Calu3 (cell line): ENCODE results near the gene KLHDC4. TPM values are rescaled to one million over a fixed set of nuclear protein-coding genes. Genes with fewer than 3 reads are reported as not detected.

Experiments used
- BruUV-seq: library from RNA; stranded (reverse); fragments of 400-500 nt; replicated peaks from 2 replicates; lab custom pipeline; 2021; lab: Mats Ljungman, UMichigan
- CTCF ChIA-PET: fragments of 300-600 bp; sonication (Branson Sonifier 250); formaldehyde crosslinking; loops from one replicate; lab custom pipeline; 2022; ENCODE audit warnings: antibody characterized with exemption; lab: Charles Lee
- DNase-seq: peaks from one replicate; pipeline ENCODE4 v3.0.0; 2022
- H3K27ac Mint-ChIP-seq: one replicate; pipeline ENCODE4 v1.8.0; 2022; ENCODE audit warnings: mixed read lengths; ENCODE audit not compliant: unreplicated experiment
- H3K27me3 Mint-ChIP-seq: one replicate; pipeline ENCODE4 v1.8.0; 2022; ENCODE audit warnings: mixed read lengths; ENCODE audit not compliant: unreplicated experiment
- H3K36me3 Mint-ChIP-seq: one replicate; pipeline ENCODE4 v1.8.0; 2022; ENCODE audit warnings: mild to moderate bottlenecking, moderate library complexity, mixed read lengths; ENCODE audit not compliant: insufficient read depth, unreplicated experiment
- H3K4me1 Mint-ChIP-seq: one replicate; pipeline ENCODE4 v1.8.0; 2022; ENCODE audit warnings: mild to moderate bottlenecking, low read depth, mixed read lengths; ENCODE audit not compliant: unreplicated experiment
- H3K4me3 Mint-ChIP-seq: one replicate; pipeline ENCODE4 v1.8.0; 2022; ENCODE audit warnings: mild to moderate bottlenecking, low read depth, moderate library complexity, mixed read lengths; ENCODE audit not compliant: unreplicated experiment
- H3K9me3 Mint-ChIP-seq: one replicate; pipeline ENCODE4 v1.8.0; 2022; ENCODE audit warnings: low read depth, mixed read lengths; ENCODE audit not compliant: unreplicated experiment
- intact Hi-C: fragments of 100-400 bp; cut with micrococcal nuclease; formaldehyde crosslinking; loops from one replicate; pipeline ENCODE4 v1.10.0; 2022; ENCODE audit not compliant: unreplicated experiment
- total RNA-seq: library from RNA; stranded (reverse); gene quantifications from 2 replicates; pipeline ENCODE4 v1.2.3, GENCODE V29; 2022
- TF ChIP-seq, protein P1 (sequence below): fragments of 200-600 bp; IDR thresholded peaks from one replicate; pipeline ENCODE4 v1.8.0; 2022; ENCODE audit warnings: antibody characterized with exemption; ENCODE audit not compliant: unreplicated experiment

Gene KLHDC4
- total RNA-seq, 1 experiment from 2014 or later: 106 TPM

DNA sequence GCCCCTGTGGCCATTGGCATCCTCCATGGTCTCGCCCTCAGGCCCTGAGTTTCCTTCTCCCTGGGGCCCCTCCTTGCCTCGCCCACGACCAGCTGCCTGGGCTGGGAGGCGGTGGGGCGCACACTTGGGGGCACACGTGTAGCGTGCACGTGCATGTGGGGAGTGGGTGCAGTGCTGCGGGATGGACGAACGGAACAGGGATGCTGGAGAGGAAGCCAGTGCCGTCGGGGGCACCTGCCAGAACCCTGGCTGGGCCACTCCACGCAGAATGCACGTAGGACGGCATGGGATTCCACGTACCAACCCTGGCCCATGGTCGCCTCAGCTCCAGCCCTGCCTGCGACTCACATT is 80.4 kb downstream of the KLHDC4 start:
- Mint-ChIP-seq H3K27ac (no peak overlapping the region), H3K27me3 (peaks cover 51% of the 10 kb centered on the region), H3K9me3 (no peaks in the 10 kb centered on the region), H3K4me3 (no peak overlapping the region), H3K4me1 (no peaks in the 10 kb centered on the region), H3K36me3 (peaks cover 7% of the 10 kb centered on the region)
- no peak for DNase-seq
- intact Hi-C loops: no loop called here
- TF ChIP-seq, protein P1, sequence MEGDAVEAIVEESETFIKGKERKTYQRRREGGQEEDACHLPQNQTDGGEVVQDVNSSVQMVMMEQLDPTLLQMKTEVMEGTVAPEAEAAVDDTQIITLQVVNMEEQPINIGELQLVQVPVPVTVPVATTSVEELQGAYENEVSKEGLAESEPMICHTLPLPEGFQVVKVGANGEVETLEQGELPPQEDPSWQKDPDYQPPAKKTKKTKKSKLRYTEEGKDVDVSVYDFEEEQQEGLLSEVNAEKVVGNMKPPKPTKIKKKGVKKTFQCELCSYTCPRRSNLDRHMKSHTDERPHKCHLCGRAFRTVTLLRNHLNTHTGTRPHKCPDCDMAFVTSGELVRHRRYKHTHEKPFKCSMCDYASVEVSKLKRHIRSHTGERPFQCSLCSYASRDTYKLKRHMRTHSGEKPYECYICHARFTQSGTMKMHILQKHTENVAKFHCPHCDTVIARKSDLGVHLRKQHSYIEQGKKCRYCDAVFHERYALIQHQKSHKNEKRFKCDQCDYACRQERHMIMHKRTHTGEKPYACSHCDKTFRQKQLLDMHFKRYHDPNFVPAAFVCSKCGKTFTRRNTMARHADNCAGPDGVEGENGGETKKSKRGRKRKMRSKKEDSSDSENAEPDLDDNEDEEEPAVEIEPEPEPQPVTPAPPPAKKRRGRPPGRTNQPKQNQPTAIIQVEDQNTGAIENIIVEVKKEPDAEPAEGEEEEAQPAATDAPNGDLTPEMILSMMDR: no peak
- CTCF ChIA-PET: no interaction called here
- BruUV-seq: no TSS peak

GRCh38 chr16:87684711-87685404 is 80.9 kb downstream of the KLHDC4 start:
- Mint-ChIP-seq H3K27me3 (peaks cover 56% of the 10 kb centered on the region), H3K9me3 (no peaks in the 10 kb centered on the region), H3K4me3 (no peak overlapping the region), H3K27ac (no peak overlapping the region), H3K36me3 (peaks cover 4% of the 10 kb centered on the region), H3K4me1 (no peaks in the 10 kb centered on the region)
- intact Hi-C loops: no loop called here
- CTCF ChIA-PET: interaction anchor here (0.7 kb wide), 1 partner anchor 36 kb away, joined by 4 read pairs; no protein-coding TSS in a partner anchor
- DNase-seq: no peak
- TF ChIP-seq, protein P1: no peak
- BruUV-seq: no TSS peak

- TF ChIP-seq, protein P1: no peak
- H3K27me3 Mint-ChIP-seq: peaks cover 63% of the 10 kb centered on the region
- H3K4me3 Mint-ChIP-seq: no peak overlapping the region
- BruUV-seq: no TSS peak
- peaks cover 4% of the 10 kb centered on the region for H3K36me3 Mint-ChIP-seq
- intact Hi-C loops: no loop called here
- CTCF ChIA-PET: interaction anchor here (0.7 to 1.0 kb wide), 2 partner anchors 24 to 36 kb away, joined by 3 to 4 read pairs; no protein-coding TSS in a partner anchor
- H3K4me1 Mint-ChIP-seq: no peaks in the 10 kb centered on the region
- no peaks in the 10 kb centered on the region for H3K9me3 Mint-ChIP-seq
- no peak overlapping the region for H3K27ac Mint-ChIP-seq
- no peak for DNase-seq
These were observed 81.6 kb downstream of the KLHDC4 start for GRCh38 chr16:87684106-87684677.

GRCh38 chr16:87682852-87683399 is 82.9 kb downstream of the KLHDC4 start:
- BruUV-seq: no TSS peak
- Mint-ChIP-seq H3K36me3 (peaks cover 4% of the 10 kb centered on the region), H3K4me1 (no peaks in the 10 kb centered on the region), H3K27ac (no peak overlapping the region), H3K4me3 (no peak overlapping the region), H3K9me3 (no peaks in the 10 kb centered on the region), H3K27me3 (peaks cover 66% of the 10 kb centered on the region)
- intact Hi-C loops: no loop called here
- DNase-seq: no peak
- CTCF ChIA-PET: interaction anchor here (1.0 kb wide), 1 partner anchor 22 kb away, joined by 3 read pairs; no protein-coding TSS in a partner anchor
- TF ChIP-seq, protein P1: no peak
